ENCODE results near the gene EXT2.

EXT2 gene

GRCh38 chr11:44116234-44116830 is 20.9 kb downstream of the EXT2 start:
- ChIA-PET CTCF (interaction anchor here (2.0 to 2.4 kb wide), 2 partner anchors 12 to 22 kb away, joined by 5 to 11 read pairs; partner anchors contain the start of gene EXT2), POLR2A (no interaction called here)
- no peak for DNase-seq (ENCODE audit: extremely low spot score)
- TF ChIP-seq, protein P1, sequence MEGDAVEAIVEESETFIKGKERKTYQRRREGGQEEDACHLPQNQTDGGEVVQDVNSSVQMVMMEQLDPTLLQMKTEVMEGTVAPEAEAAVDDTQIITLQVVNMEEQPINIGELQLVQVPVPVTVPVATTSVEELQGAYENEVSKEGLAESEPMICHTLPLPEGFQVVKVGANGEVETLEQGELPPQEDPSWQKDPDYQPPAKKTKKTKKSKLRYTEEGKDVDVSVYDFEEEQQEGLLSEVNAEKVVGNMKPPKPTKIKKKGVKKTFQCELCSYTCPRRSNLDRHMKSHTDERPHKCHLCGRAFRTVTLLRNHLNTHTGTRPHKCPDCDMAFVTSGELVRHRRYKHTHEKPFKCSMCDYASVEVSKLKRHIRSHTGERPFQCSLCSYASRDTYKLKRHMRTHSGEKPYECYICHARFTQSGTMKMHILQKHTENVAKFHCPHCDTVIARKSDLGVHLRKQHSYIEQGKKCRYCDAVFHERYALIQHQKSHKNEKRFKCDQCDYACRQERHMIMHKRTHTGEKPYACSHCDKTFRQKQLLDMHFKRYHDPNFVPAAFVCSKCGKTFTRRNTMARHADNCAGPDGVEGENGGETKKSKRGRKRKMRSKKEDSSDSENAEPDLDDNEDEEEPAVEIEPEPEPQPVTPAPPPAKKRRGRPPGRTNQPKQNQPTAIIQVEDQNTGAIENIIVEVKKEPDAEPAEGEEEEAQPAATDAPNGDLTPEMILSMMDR (IDR thresholded peaks at IDR 0.05; ENCODE audit: control extremely low read depth, extremely low read depth, low read depth, missing control alignments) = no peak

DNA sequence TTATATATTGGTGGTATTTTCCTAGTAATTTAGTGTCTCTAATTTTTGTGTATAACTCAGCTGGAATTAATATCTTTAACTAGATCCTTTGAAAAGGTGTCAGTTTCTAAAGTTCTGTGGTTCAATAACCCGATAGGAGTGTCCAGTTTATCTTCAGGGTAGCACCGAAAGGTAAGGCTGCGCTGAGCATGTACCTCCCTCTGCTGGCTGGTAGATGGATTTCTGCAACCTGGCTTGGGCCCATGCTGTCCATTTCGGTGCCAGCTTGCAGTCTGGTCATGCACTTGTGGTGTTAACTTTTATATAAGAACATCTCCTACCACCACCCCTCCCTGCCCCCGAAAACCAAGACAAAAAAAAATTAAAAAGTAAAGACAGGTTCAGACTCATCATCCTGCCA is 24.7 kb downstream of the EXT2 start:
- TF ChIP-seq, protein P1 (IDR thresholded peaks at IDR 0.05; ENCODE audit: control extremely low read depth, extremely low read depth, low read depth, missing control alignments) = no peak
- no peak for DNase-seq (ENCODE audit: extremely low spot score)
- CTCF ChIA-PET = interaction anchor here (0.7 to 2.8 kb wide), 8 partner anchors 8 to 22 kb away, joined by 3 to 9 read pairs (median 3); no protein-coding TSS in a partner anchor
- POLR2A ChIA-PET = no interaction called here

GRCh38 chr11:44125598-44125997 is 30.1 kb downstream of the EXT2 start:
- TF ChIP-seq, protein P1 (IDR thresholded peaks at IDR 0.05; ENCODE audit: control extremely low read depth, extremely low read depth, low read depth, missing control alignments) = no peak
- CTCF ChIA-PET = interaction anchor here (0.6 to 2.2 kb wide), 4 partner anchors 8 to 750 kb away, joined by 3 to 9 read pairs (median 5); no protein-coding TSS in a partner anchor
- DNase-seq (ENCODE audit: extremely low spot score) = no peak
- POLR2A ChIA-PET = no interaction called here

GRCh38 chr11:44126304-44126703 is 30.8 kb downstream of the EXT2 start:
- CTCF ChIA-PET = interaction anchor here (0.9 to 2.2 kb wide), 3 partner anchors 8 to 32 kb away, joined by 4 to 9 read pairs (median 6); no protein-coding TSS in a partner anchor
- DNase-seq (ENCODE audit: extremely low spot score) = no peak
- POLR2A ChIA-PET = no interaction called here
- TF ChIP-seq, protein P1 (IDR thresholded peaks at IDR 0.05; ENCODE audit: control extremely low read depth, extremely low read depth, low read depth, missing control alignments) = no peak

DNA sequence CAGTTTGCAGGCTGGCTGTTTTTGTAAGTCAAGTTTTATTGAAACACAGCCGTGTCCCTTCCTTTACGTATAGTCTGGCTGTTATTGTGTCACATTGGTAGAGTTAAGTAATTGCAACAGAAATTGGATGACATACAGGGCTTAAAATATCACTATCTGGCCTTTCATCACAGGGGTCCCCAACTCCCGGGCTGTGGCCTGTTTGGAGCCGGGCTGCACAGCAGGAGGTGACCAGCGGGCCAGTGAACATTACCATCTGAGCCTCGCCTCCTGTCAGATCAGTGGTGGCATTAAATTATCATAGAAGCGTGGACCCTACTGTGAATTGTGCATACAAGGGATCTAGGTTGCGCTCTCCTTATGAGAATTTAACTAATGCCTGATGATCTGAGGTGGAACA is 31.7 kb downstream of the EXT2 start:
- TF ChIP-seq, protein P1 (IDR thresholded peaks at IDR 0.05; ENCODE audit: control extremely low read depth, extremely low read depth, low read depth, missing control alignments) = no peak
- DNase-seq (ENCODE audit: extremely low spot score) = no peak
- POLR2A ChIA-PET = no interaction called here
- CTCF ChIA-PET = interaction anchor here (2.2 kb wide), 1 partner anchor 17 kb away, joined by 9 read pairs; no protein-coding TSS in a partner anchor

- POLR2A ChIA-PET = no interaction called here
- no peak for DNase-seq (ENCODE audit: extremely low spot score)
- TF ChIP-seq, protein P1 (IDR thresholded peaks at IDR 0.05; ENCODE audit: control extremely low read depth, extremely low read depth, low read depth, missing control alignments) = no peak
- CTCF ChIA-PET = interaction anchor here (1.5 kb wide), 2 partner anchors 9 to 13 kb away, joined by 3 to 5 read pairs; no protein-coding TSS in a partner anchor
These were observed 33.3 kb downstream of the EXT2 start for GRCh38 chr11:44128729-44129128.

All from GM10248 (cell line).